ENCODE data around the gene CNTRL.

The CNTRL gene

GRCh38 chr9:121184463-121184862, 109.7 kb downstream of the CNTRL start:
- peaks cover 19 to 35% (median 31%) of the 10 kb centered on the region in 5 donors for H3K36me3 ChIP-seq (ENCODE audit: control insufficient read depth in 5 of 5, insufficient read depth in 5 of 5, low read length in 5 of 5)
- H3K4me1 ChIP-seq (ENCODE audit: control insufficient read depth in 5 of 5, insufficient read depth in 5 of 5, low read length in 5 of 5), result peaks cover 0 to 36% (median 22%) of the 10 kb centered on the region in 5 donors
- H3K27ac ChIP-seq (ENCODE audit: low read depth, low read length), result no peak overlapping the region
- no peak overlapping the region for H3K9ac ChIP-seq (ENCODE audit: low read length in 5 of 5)
- H3K27me3 ChIP-seq (ENCODE audit: control insufficient read depth in 5 of 5, insufficient read depth in 4 of 5, low read length in 5 of 5), result no peaks in the 10 kb centered on the region
- no peak overlapping the region for H3K4me3 ChIP-seq (ENCODE audit: low read depth in 1 of 5, low read length in 5 of 5)
- H3K9me3 ChIP-seq (ENCODE audit: control insufficient read depth in 5 of 5, low read length in 5 of 5), result no peaks in the 10 kb centered on the region

GRCh38 chr9:121185178-121185745, 110.5 kb downstream of the CNTRL start:
- H3K27ac ChIP-seq (ENCODE audit: low read depth, low read length), result no peak overlapping the region
- peaks cover 0 to 36% (median 22%) of the 10 kb centered on the region in 5 donors for H3K4me1 ChIP-seq (ENCODE audit: control insufficient read depth in 5 of 5, insufficient read depth in 5 of 5, low read length in 5 of 5)
- H3K9me3 ChIP-seq (ENCODE audit: control insufficient read depth in 5 of 5, low read length in 5 of 5), result no peaks in the 10 kb centered on the region
- no peak overlapping the region for H3K9ac ChIP-seq (ENCODE audit: low read length in 5 of 5)
- H3K27me3 ChIP-seq (ENCODE audit: control insufficient read depth in 5 of 5, insufficient read depth in 4 of 5, low read length in 5 of 5), result no peaks in the 10 kb centered on the region
- H3K4me3 ChIP-seq (ENCODE audit: low read depth in 1 of 5, low read length in 5 of 5), result no peak overlapping the region
- H3K36me3 ChIP-seq (ENCODE audit: control insufficient read depth in 5 of 5, insufficient read depth in 5 of 5, low read length in 5 of 5), result peaks cover 13 to 30% (median 26%) of the 10 kb centered on the region in 5 donors

DNA sequence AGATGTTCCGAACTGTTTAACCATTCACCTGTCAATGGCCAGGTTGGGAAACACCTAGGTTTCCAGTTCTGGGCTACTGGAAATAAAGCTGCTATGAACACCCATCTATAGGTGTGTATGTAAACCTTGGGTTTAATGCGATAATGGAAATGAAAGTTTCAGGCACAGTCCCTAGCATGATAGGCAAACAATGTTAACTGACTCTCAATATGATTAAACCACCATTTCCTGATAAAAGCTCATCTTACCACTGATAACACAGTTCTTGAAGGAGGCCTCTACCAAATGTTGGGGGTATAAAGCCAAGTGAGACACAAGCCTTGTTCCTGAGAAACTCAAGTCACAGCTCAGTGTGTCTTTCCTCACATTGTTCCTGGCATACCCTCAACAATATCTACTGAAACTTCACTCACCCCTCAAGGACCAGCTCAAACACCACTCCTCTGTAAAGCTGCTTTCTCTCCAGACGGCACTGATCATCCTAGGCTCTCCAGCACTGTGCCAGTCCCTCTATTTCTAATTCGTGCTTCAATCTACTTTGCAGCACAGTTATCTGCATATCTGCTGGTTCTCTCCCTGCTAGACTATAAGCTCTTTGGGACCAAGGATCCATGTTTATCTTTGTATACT, 111.1 kb downstream of the CNTRL start:
- no peaks in the 10 kb centered on the region for H3K27me3 ChIP-seq (ENCODE audit: control insufficient read depth in 5 of 5, insufficient read depth in 4 of 5, low read length in 5 of 5)
- no peak overlapping the region for H3K4me3 ChIP-seq (ENCODE audit: low read depth in 1 of 5, low read length in 5 of 5)
- H3K9ac ChIP-seq (ENCODE audit: low read length in 5 of 5), result peak overlapping the region in 1 of 5 donors; percentile 38
- H3K36me3 ChIP-seq (ENCODE audit: control insufficient read depth in 5 of 5, insufficient read depth in 5 of 5, low read length in 5 of 5), result peaks cover 11 to 24% (median 21%) of the 10 kb centered on the region in 5 donors
- H3K27ac ChIP-seq (ENCODE audit: low read depth, low read length), result no peak overlapping the region
- H3K9me3 ChIP-seq (ENCODE audit: control insufficient read depth in 5 of 5, low read length in 5 of 5), result no peaks in the 10 kb centered on the region
- peaks cover 0 to 40% (median 28%) of the 10 kb centered on the region in 5 donors for H3K4me1 ChIP-seq (ENCODE audit: control insufficient read depth in 5 of 5, insufficient read depth in 5 of 5, low read length in 5 of 5)

GRCh38 chr9:121187636-121188305, 113.0 kb downstream of the CNTRL start:
- Histone ChIP-seq H3K9me3 (ENCODE audit: control insufficient read depth in 5 of 5, low read length in 5 of 5) (no peaks in the 10 kb centered on the region), H3K4me1 (ENCODE audit: control insufficient read depth in 5 of 5, insufficient read depth in 5 of 5, low read length in 5 of 5) (peaks cover 0 to 50% (median 35%) of the 10 kb centered on the region in 5 donors), H3K27me3 (ENCODE audit: control insufficient read depth in 5 of 5, insufficient read depth in 4 of 5, low read length in 5 of 5) (no peaks in the 10 kb centered on the region), H3K4me3 (ENCODE audit: low read depth in 1 of 5, low read length in 5 of 5) (no peak overlapping the region), H3K36me3 (ENCODE audit: control insufficient read depth in 5 of 5, insufficient read depth in 5 of 5, low read length in 5 of 5) (peaks cover 5 to 10% (median 9%) of the 10 kb centered on the region in 5 donors), H3K27ac (ENCODE audit: low read depth, low read length) (peak overlapping the region; percentile 19), H3K9ac (ENCODE audit: low read length in 5 of 5) (peak overlapping the region in 1 of 5 donors; percentile 51)

DNA sequence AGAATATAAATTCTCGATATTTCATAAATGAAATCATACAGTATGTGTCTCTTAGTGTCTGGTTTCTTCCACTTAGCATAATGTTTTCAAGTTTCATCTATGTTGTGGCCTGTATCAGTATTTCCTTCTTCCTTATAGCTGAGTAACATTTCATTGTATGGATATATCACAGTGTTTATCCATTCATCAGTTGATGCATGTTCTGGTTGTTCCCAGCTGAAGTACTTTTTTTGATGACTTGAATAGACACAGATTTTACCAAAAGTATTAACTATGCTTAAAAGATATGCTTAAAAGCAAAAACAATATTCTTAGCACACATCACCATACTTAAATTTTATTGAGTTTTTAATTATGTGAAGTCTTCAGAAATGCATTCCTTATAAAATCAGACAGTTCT, 114.3 kb downstream of the CNTRL start:
- Histone ChIP-seq H3K9ac (ENCODE audit: low read length in 5 of 5) (no peak overlapping the region), H3K36me3 (ENCODE audit: control insufficient read depth in 5 of 5, insufficient read depth in 5 of 5, low read length in 5 of 5) (peaks cover 0 to 10% (median 9%) of the 10 kb centered on the region in 5 donors), H3K27me3 (ENCODE audit: control insufficient read depth in 5 of 5, insufficient read depth in 4 of 5, low read length in 5 of 5) (no peaks in the 10 kb centered on the region), H3K4me3 (ENCODE audit: low read depth in 1 of 5, low read length in 5 of 5) (no peak overlapping the region), H3K4me1 (ENCODE audit: control insufficient read depth in 5 of 5, insufficient read depth in 5 of 5, low read length in 5 of 5) (peaks cover 0 to 51% (median 28%) of the 10 kb centered on the region in 5 donors), H3K9me3 (ENCODE audit: control insufficient read depth in 5 of 5, low read length in 5 of 5) (no peaks in the 10 kb centered on the region), H3K27ac (ENCODE audit: low read depth, low read length) (no peak overlapping the region)

- Histone ChIP-seq H3K27me3 (ENCODE audit: control insufficient read depth in 5 of 5, insufficient read depth in 4 of 5, low read length in 5 of 5) (no peaks in the 10 kb centered on the region), H3K4me1 (ENCODE audit: control insufficient read depth in 5 of 5, insufficient read depth in 5 of 5, low read length in 5 of 5) (peaks cover 0 to 52% (median 27%) of the 10 kb centered on the region in 5 donors)
These were observed 114.9 kb downstream of the CNTRL start for GRCh38 chr9:121189660-121190059.

GRCh38 chr9:121191235-121191634, 116.5 kb downstream of the CNTRL start:
- H3K9ac ChIP-seq (ENCODE audit: low read length in 5 of 5), result no peak overlapping the region
- no peaks in the 10 kb centered on the region for H3K27me3 ChIP-seq (ENCODE audit: control insufficient read depth in 5 of 5, insufficient read depth in 4 of 5, low read length in 5 of 5)
- peaks cover 0 to 64% (median 28%) of the 10 kb centered on the region in 5 donors for H3K4me1 ChIP-seq (ENCODE audit: control insufficient read depth in 5 of 5, insufficient read depth in 5 of 5, low read length in 5 of 5)
- no peak overlapping the region for H3K4me3 ChIP-seq (ENCODE audit: low read depth in 1 of 5, low read length in 5 of 5)
- H3K27ac ChIP-seq (ENCODE audit: low read depth, low read length), result no peak overlapping the region
- no peaks in the 10 kb centered on the region for H3K9me3 ChIP-seq (ENCODE audit: control insufficient read depth in 5 of 5, low read length in 5 of 5)
- peaks cover 0 to under 1% (median 0%) of the 10 kb centered on the region in 5 donors for H3K36me3 ChIP-seq (ENCODE audit: control insufficient read depth in 5 of 5, insufficient read depth in 5 of 5, low read length in 5 of 5)

More at GRCh38 chr9:121189660-121190059, 114.9 kb downstream of the CNTRL start:
- Histone ChIP-seq H3K9ac (ENCODE audit: low read length in 5 of 5) (no peak overlapping the region), H3K4me3 (ENCODE audit: low read depth in 1 of 5, low read length in 5 of 5) (no peak overlapping the region), H3K36me3 (ENCODE audit: control insufficient read depth in 5 of 5, insufficient read depth in 5 of 5, low read length in 5 of 5) (peaks cover 0 to 10% (median 9%) of the 10 kb centered on the region in 5 donors), H3K27ac (ENCODE audit: low read depth, low read length) (no peak overlapping the region), H3K9me3 (ENCODE audit: control insufficient read depth in 5 of 5, low read length in 5 of 5) (no peaks in the 10 kb centered on the region)

DNA sequence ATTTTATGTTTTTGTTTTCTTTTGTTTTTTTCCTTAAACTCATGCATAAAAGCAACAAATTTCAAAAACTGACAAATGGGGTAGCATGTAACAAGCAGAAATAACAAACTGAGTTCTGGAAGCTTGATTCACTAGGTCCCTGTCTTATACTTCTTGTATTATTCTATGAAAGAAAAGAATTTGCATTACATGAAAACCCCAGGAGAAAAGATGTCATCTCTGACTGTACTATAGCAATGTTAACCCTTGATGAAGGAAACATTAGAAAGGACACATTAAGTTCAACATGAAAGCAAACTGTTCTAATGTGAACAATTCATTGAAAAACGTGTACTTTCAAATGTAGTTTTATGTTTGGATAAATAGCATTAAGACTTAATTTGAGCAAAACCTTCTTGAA, 117.8 kb downstream of the CNTRL start:
- Histone ChIP-seq H3K36me3 (ENCODE audit: control insufficient read depth in 5 of 5, insufficient read depth in 5 of 5, low read length in 5 of 5) (no peaks in the 10 kb centered on the region), H3K27me3 (ENCODE audit: control insufficient read depth in 5 of 5, insufficient read depth in 4 of 5, low read length in 5 of 5) (no peaks in the 10 kb centered on the region), H3K4me3 (ENCODE audit: low read depth in 1 of 5, low read length in 5 of 5) (no peak overlapping the region), H3K27ac (ENCODE audit: low read depth, low read length) (no peak overlapping the region), H3K9ac (ENCODE audit: low read length in 5 of 5) (no peak overlapping the region), H3K9me3 (ENCODE audit: control insufficient read depth in 5 of 5, low read length in 5 of 5) (no peaks in the 10 kb centered on the region), H3K4me1 (ENCODE audit: control insufficient read depth in 5 of 5, insufficient read depth in 5 of 5, low read length in 5 of 5) (peaks cover 0 to 69% (median 41%) of the 10 kb centered on the region in 5 donors)

GRCh38 chr9:121192959-121193640, 118.3 kb downstream of the CNTRL start:
- no peak overlapping the region for H3K27ac ChIP-seq (ENCODE audit: low read depth, low read length)
- no peaks in the 10 kb centered on the region for H3K36me3 ChIP-seq (ENCODE audit: control insufficient read depth in 5 of 5, insufficient read depth in 5 of 5, low read length in 5 of 5)
- no peak overlapping the region for H3K4me3 ChIP-seq (ENCODE audit: low read depth in 1 of 5, low read length in 5 of 5)
- peaks cover 0 to 71% (median 46%) of the 10 kb centered on the region in 5 donors for H3K4me1 ChIP-seq (ENCODE audit: control insufficient read depth in 5 of 5, insufficient read depth in 5 of 5, low read length in 5 of 5)
- H3K9me3 ChIP-seq (ENCODE audit: control insufficient read depth in 5 of 5, low read length in 5 of 5), result no peaks in the 10 kb centered on the region
- peak overlapping the region in 1 of 5 donors; percentile 9 for H3K9ac ChIP-seq (ENCODE audit: low read length in 5 of 5)
- no peaks in the 10 kb centered on the region for H3K27me3 ChIP-seq (ENCODE audit: control insufficient read depth in 5 of 5, insufficient read depth in 4 of 5, low read length in 5 of 5)
